GM21723 (cell line): Measurements from ENCODE around the gene RPTOR.

Experiments
- ATAC-seq: cut with Tn5 transposase; IDR thresholded peaks from one replicate; pipeline ENCODE4 v1.9.1; 2021; ENCODE audit warnings: mild to moderate bottlenecking, moderate library complexity; ENCODE audit not compliant: unreplicated experiment

RPTOR gene

GRCh38 chr17:80962356-80963329 lies 418.0 kb downstream of the RPTOR start:
- ATAC-seq, result no peak

GRCh38 chr17:80963812-80964543 lies 419.3 kb downstream of the RPTOR start:
- no peak for ATAC-seq

DNA sequence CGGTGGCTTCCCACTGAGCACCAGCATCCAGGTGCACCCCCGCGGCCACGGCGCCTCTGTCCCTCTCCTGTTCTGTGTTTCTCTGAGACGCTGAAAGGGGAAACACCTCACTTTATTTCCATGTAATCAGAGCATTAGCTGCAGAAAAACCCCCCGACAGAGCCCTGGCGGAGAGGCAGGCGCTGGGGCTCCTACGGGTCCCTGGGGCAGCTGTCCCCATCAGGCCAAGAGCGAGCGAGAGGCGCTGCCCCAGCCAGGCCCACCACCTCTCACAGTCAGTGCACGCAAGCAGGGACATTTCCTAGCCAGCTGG lies 419.9 kb downstream of the RPTOR start:
- no peak for ATAC-seq

DNA sequence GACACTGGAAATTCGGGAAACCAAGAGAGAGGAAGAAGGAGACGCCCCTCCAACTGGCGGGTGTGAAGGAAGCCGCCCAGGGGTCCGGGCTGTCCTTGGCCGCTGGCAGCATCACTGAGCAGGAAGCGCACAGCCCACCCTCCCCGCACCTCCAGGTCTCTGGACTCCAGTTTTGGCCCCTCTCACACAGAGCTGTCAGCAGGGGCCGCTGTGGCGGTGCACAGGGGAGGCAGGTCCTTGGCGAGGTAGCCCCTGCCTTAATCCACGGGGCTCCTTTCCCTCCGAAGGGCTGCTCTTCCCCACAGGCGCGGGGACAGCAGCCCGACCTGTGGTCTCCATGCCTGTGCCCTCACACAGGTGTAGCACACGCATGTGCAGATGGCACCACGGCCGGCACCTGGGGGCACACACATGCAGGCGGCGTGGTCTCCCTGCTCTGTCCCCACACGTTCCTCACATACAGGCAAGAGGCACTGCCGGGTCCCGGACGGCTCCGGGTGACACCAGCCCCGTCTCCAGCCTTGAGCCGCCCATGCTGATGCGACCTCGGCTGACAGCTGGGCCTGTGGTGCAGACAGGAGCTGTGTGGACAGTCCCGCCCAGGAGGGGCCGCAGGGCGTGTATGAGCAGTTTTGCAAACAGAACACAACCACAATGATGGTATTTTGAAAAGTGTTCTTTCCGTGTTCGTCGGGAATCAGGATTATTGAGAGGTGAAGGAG lies 420.4 kb downstream of the RPTOR start:
- no peak for ATAC-seq

DNA sequence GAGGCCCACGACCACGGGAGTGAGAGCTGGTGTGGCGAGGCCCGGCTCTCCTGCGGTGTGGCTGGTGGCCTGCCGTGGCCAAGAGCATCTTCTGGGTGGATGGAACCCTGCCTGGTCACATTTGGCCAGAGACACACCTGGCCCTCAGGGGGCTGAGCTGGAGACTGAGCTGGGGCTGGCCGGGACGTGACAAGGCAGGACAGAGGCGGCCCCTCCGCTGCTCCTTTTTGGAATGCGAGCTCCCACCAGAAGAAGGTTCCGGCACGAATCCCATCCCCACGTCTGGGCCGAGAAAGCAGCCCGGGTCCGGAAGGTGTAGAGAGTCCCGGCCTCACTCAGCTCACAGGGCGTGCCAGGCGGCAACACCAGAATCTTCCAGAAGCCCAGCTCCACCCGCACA lies 421.0 kb downstream of the RPTOR start:
- no peak for ATAC-seq

DNA sequence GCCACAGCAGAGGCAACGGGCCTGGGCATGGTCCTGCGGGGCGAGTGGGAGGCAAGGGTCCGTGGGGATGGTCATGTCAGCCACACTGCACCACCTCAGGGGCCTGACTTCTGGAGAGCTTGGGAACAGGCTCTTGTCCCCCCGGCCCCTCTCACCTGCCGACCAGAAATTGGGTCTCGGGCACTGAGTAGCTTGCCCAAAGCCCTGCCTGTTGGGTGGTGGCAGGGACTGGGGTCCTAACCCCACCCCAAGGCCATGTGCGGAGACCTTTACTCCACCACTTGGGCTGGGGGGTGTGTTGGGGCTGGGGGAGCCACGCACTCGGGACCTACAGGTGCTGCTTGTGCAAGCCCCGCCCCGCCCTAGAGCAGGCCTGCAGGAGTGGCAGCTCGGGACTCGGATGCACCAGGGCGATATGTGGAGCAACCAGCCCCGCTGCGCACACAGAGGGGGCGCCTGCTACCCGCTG lies 422.8 kb downstream of the RPTOR start:
- no peak for ATAC-seq

- ATAC-seq, result no peak
These were observed 424.0 kb downstream of the RPTOR start for GRCh38 chr17:80968602-80969029.

- no peak for ATAC-seq
These were observed 424.5 kb downstream of the RPTOR start for GRCh38 chr17:80969030-80969673.

GRCh38 chr17:80969674-80970043 lies 425.0 kb downstream of the RPTOR start:
- no peak for ATAC-seq

GRCh38 chr17:80970044-80970761 lies 425.6 kb downstream of the RPTOR start:
- ATAC-seq, result no peak

DNA sequence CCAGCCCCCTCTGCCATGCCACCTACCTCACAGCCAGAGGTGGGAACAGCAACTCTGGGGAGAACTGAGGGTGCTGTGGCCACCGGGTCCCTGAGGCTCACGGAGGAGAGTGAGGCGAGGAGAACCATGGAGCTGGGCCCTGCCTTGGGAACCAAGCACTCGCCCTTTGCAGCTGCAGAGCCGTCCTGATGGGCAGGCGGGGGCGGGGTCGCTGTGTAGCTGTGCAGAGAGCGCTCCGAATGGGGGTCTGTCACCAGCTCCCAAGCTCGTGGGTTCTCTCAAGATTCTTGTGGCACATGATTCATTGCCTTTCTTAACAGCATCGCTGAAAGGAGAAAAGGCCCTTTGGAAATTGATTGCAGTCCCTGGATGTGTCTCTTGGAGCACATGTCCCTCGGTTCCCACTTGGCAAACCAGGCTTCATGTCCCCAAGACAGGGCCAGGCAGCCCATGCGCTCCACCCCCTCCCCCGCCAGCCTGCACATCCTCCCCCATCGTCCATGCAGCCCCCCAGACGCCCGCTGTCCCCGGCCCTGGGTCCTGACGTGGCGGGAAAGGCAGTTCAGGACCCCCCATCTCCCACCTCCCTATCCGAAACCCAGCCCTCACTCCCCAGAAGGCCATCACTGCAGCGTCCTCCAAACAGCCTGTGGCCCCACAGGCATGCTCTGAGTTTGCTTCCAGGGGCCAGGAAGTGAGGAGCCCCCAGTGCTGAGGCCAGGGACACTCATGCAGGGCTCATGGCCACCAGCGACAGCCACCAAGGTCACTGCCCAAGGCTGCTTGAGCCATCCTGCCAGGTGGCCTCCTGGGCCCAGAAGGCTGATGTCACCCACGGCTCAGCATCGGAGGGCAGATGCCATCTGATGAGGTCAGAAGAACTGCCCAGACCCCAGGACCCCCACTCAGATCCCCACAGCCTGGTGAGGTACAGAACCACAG lies 426.4 kb downstream of the RPTOR start:
- ATAC-seq, result no peak

GRCh38 chr17:80971704-80972304 lies 427.2 kb downstream of the RPTOR start:
- ATAC-seq, result no peak

GRCh38 chr17:80976701-80977100 lies 432.1 kb downstream of the RPTOR start:
- no peak for ATAC-seq

- ATAC-seq, result no peak
These were observed 432.5 kb downstream of the RPTOR start for GRCh38 chr17:80977172-80977571.

DNA sequence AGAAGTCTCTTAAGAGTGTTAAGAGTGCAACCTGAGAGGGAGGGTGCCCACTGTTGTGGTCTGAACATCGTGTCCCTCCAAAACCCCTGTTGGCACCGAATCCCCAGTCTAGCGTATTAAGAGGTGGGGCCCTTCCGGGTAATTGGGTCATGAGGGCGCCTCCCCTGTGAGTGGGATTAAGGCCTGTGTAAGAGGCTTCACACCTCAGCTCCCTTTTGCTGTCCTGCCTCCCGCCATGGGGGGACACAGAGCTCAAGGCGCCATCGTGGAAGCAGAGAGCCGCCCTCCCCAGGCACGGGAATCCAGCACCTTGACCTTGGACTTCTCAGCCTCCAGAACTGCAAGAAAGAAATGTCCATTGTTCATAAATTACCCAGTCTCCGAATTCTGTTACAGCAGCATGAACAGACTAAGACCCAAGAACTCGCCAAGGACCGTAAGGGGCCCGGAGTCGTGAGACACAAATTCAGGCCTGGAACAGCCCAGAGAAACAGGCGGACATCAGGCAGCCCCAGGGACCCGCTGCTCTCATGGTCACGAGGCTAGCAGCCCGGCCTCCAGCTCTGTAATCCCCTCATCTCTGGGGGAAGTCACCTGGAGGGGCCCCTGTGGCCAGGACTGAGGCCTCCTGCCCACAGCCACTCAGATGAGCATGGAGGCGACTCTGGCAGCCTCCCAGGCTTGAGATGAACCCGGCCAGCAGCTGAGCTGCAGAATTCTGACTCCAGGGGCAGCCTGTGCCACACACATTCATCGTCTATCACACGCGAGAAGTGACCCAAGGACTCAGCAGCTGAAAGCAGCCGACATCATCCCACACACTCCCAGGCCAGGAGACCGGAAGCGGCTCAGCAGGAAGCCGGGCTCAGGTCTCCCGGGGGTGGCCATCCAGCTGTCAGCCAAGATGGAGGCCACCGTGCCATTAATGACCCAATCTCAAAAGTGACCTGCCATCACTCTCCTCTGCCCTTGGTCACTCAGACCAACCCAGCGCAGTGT lies 434.2 kb downstream of the RPTOR start:
- no peak for ATAC-seq

DNA sequence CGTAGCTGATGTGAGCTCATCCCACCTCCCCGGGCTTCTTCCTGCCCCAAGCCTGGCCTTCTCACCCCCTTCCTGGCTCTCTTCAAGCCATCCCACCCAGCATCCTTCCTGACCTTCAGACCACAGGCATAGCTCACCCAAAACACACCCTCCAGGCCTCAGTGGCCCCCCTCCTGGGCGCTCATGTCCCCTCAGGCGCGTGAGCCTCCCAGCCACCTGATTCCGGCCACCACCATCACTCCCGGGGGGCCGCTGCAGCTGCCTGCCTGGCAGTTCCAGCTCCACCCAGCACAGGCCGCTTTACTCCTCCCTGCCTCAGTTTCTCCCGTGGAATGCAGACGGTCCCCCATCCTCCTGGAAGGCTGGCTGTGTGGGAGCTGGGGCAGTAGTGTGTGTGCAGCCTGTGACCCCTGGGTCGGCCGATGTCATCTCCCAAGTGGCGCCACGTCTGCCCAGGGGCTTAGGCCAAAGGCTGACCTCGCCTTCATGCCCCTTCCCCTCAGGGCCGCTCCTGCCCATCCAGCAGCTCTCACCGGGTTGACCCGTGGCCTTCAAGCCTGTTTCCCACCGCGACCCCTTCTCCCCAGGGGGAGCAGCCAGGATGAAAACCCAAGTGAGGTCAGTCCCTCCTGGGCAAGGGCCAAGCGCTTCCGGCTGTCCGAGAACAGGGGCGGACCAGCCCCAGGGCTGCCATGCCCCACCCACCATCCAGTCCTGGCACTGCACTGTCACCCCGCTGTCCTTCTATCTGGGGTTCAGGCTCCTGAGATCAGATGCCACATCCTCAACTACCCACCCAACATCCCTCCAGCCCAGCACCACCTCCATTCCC lies 435.1 kb downstream of the RPTOR start:
- ATAC-seq, result no peak
